ENCODE results near the gene ZDHHC24. TPM values are rescaled to one million over a fixed set of nuclear protein-coding genes. Genes with fewer than 3 reads are reported as not detected.

Gene ZDHHC24
- total and polyA plus RNA-seq, 10 of the 15 experiments (the other 5 are each of a cell fraction or from before 2014, with no cell fraction given) = 0.86 to 17.5 (median 6.8) TPM

GRCh38 chr11:66566221-66566620 is 20.4 kb upstream of the ZDHHC24 start:
- ChIA-PET RAD21 (ENCODE audit: unreplicated experiment) (no interaction called here), SMC1A (ENCODE audit: uncharacterized antibody, unreplicated experiment) (interaction anchor here (1.4 to 1.9 kb wide), 3 partner anchors 12 to 112 kb away, joined by 3 to 4 read pairs (median 3); partner anchors contain the start of gene ZDHHC24), POLR2A (interaction anchor here (0.6 kb wide), 1 partner anchor 45 kb away, joined by 6 read pairs; no protein-coding TSS in a partner anchor), CTCF (interaction anchor here (1.1 kb wide), 1 partner anchor 12 kb away, joined by 3 read pairs; no protein-coding TSS in a partner anchor)
- Histone ChIP-seq H3K9ac (ENCODE audit: control insufficient read depth, insufficient read depth, low read length) (no peak overlapping the region), H3K4me3 (no peak overlapping the region), H3K36me3 (ENCODE audit: control insufficient read depth in 2 of 2, insufficient read depth in 2 of 2, low read length in 1 of 2) (no peaks in the 10 kb centered on the region), H3K4me1 (ENCODE audit: control insufficient read depth, insufficient read depth, low read length) (no peaks in the 10 kb centered on the region), H3K9me3 (replicated peaks; ENCODE audit: control insufficient read depth, insufficient read depth, low read length) (no peaks in the 10 kb centered on the region), H3K27ac (ENCODE audit: control insufficient read depth, insufficient read depth) (no peak overlapping the region), H4K20me1 (ENCODE audit: control insufficient read depth, insufficient read depth) (no peaks in the 10 kb centered on the region), H3K4me2 (ENCODE audit: control insufficient read depth, insufficient read depth) (no peak overlapping the region), H3K27me3 (replicated peaks in 1 of 2; ENCODE audit: control insufficient read depth in 2 of 2, insufficient read depth in 2 of 2, low read length in 1 of 2) (peaks cover 0 to 6% of the 10 kb centered on the region in 2 experiments; a peak in 3 of 4 replicates), H3K79me2 (ENCODE audit: control insufficient read depth, insufficient read depth, low read length) (no peaks in the 10 kb centered on the region), H2AFZ (ENCODE audit: control insufficient read depth, low read depth, low read length) (no peak overlapping the region)
- 58% methylated on average over 7 of the region's 8 CpGs for WGBS (ENCODE audit: insufficient coverage, insufficient replicate concordance, low lambda C conversion rate, missing lambda C conversion rate)
- no peak for FAIRE-seq
- DNase-seq (ENCODE audit: low read depth, low spot score) = no peak
- in situ Hi-C loops (cut with MboI) (no loop called here), intact Hi-C loops (cut with micrococcal nuclease; ENCODE audit: unreplicated experiment) (no loop called here)
- ATAC-seq = no peak
- no TSS peak for BruUV-seq (replicated peaks)
- TF ChIP-seq NKRF (conservative IDR thresholded peaks at IDR 0.05) = no peak
- TF ChIP-seq, protein P1, sequence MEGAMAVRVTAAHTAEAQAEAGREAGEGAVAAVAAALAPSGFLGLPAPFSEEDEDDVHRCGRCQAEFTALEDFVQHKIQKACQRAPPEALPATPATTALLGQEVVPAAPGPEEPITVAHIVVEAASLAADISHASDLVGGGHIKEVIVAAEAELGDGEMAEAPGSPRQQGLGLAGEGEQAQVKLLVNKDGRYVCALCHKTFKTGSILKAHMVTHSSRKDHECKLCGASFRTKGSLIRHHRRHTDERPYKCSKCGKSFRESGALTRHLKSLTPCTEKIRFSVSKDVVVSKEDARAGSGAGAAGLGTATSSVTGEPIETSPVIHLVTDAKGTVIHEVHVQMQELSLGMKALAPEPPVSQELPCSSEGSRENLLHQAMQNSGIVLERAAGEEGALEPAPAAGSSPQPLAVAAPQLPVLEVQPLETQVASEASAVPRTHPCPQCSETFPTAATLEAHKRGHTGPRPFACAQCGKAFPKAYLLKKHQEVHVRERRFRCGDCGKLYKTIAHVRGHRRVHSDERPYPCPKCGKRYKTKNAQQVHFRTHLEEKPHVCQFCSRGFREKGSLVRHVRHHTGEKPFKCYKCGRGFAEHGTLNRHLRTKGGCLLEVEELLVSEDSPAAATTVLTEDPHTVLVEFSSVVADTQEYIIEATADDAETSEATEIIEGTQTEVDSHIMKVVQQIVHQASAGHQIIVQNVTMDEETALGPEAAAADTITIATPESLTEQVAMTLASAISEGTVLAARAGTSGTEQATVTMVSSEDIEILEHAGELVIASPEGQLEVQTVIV (IDR thresholded peaks at IDR 0.05; ENCODE audit: borderline replicate concordance, partially characterized antibody) = no peak
- no peak for TF ChIP-seq JUNB (IDR thresholded peaks at IDR 0.05)
- no peak for TF ChIP-seq STAT1 (conservative IDR thresholded peaks at IDR 0.05)
- TF ChIP-seq SP1 (IDR thresholded peaks at IDR 0.05; ENCODE audit: low read depth, low read length) = no peak
- no peak for TF ChIP-seq GABPA (IDR thresholded peaks at IDR 0.05; ENCODE audit: low read depth)
- TF ChIP-seq RELB (IDR thresholded peaks at IDR 0.05; ENCODE audit: low read depth) = no peak
- no peak for TF ChIP-seq HDAC6 (IDR thresholded peaks at IDR 0.05; ENCODE audit: unreplicated experiment)
- TF ChIP-seq CEBPB (IDR thresholded peaks at IDR 0.05; ENCODE audit: borderline replicate concordance in 1 of 2, low read depth in 2 of 2, low read length in 2 of 2) = no peak
- TF ChIP-seq, protein P2, sequence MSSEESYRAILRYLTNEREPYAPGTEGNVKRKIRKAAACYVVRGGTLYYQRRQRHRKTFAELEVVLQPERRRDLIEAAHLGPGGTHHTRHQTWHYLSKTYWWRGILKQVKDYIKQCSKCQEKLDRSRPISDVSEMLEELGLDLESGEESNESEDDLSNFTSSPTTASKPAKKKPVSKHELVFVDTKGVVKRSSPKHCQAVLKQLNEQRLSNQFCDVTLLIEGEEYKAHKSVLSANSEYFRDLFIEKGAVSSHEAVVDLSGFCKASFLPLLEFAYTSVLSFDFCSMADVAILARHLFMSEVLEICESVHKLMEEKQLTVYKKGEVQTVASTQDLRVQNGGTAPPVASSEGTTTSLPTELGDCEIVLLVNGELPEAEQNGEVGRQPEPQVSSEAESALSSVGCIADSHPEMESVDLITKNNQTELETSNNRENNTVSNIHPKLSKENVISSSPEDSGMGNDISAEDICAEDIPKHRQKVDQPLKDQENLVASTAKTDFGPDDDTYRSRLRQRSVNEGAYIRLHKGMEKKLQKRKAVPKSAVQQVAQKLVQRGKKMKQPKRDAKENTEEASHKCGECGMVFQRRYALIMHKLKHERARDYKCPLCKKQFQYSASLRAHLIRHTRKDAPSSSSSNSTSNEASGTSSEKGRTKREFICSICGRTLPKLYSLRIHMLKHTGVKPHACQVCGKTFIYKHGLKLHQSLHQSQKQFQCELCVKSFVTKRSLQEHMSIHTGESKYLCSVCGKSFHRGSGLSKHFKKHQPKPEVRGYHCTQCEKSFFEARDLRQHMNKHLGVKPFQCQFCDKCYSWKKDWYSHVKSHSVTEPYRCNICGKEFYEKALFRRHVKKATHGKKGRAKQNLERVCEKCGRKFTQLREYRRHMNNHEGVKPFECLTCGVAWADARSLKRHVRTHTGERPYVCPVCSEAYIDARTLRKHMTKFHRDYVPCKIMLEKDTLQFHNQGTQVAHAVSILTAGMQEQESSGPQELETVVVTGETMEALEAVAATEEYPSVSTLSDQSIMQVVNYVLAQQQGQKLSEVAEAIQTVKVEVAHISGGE (CRISPR knock-in tag; IDR thresholded peaks at IDR 0.05) = no peak
- no peak for TF ChIP-seq STAT3 (IDR thresholded peaks at IDR 0.05; ENCODE audit: low read depth, low read length)
- no peak for TF ChIP-seq SREBF1 (IDR thresholded peaks at IDR 0.05; ENCODE audit: low read length)
- TF ChIP-seq, protein P3, sequence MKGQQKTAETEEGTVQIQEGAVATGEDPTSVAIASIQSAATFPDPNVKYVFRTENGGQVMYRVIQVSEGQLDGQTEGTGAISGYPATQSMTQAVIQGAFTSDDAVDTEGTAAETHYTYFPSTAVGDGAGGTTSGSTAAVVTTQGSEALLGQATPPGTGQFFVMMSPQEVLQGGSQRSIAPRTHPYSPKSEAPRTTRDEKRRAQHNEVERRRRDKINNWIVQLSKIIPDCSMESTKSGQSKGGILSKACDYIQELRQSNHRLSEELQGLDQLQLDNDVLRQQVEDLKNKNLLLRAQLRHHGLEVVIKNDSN (IDR thresholded peaks at IDR 0.05; ENCODE audit: borderline replicate concordance, extremely low read length, insufficient read depth, low read depth, low read length) = no peak

Measured in GM12878 (cell line).